HG02759 (cell line): ENCODE measurements around the gene TSC22D2.

Source experiments
- ATAC-seq: cut with Tn5 transposase; IDR thresholded peaks from one replicate; pipeline ENCODE4 v1.9.1; 2021; ENCODE audit warnings: mild to moderate bottlenecking, moderate library complexity; ENCODE audit not compliant: unreplicated experiment

Gene TSC22D2

DNA sequence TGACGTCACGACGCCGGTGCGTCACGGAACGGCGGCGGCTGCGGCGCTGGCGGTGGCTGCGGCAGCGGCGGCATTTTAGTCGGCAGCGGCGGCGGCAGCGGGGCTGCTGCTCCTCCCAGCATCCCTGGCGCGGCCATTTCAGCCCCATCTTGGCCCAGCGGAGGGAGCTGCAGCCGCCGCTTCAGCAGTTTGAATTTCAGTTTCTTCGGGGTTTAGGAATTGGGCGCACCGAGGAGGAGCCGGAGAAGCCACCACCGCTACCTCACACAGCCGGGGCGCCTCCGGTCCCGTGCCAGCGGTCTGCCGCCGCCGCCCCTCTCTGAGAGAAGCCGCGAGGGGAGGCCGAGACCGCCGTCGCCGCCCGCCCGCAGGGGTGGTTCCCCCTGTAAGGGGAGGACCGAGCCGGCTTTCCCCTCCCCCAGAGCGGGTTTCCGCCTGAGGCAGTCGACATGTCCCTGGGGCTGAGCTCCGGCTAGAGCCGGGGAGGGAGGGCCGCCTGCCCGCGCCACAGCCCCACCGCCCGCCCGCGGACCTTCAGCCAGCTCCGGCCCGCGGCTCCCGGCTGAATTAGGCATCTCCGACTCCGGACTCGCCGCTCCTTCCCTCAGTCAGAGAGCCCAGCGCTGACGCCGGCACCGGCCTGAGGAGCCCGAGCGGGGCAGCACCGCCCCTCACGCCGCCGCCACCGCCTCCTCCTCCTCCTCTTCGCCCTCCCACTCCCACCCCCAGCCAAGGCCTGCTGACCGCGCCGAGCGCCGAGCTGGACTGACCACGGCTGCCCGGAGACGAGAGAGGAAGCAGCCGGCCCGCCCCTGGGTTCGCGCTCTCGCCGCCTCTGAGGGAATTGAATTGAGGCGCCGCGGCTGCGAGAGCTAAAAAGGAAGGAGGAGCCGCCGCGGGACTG, at the start of gene TSC22D2:
TSC22D2 (plus strand) TSS at position 78 of the 904 bp plus-strand sequence. CDS start 1,053 bp downstream, outside the sequence.
- peak; percentile 69 for ATAC-seq

DNA sequence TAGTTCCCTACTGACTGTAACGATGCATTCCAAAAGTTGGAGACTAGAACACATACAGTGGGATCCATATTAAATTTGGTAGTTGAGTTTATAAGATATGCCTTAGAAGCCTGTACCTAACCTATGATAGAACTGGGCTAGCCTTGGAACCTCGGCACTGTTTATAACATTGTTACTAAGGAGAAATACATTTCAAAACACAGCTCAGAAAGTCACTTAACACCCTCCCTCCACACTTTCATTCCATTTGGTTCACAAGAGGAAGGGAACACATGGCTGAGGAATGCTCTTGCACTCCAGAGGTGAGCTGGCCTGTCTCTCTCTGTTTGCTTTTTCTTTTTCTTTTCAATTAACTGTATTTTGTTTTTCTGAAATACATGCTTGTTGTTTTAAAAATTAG, 48.7 kb upstream of the TSC22D2 start:
- no peak for ATAC-seq

DNA sequence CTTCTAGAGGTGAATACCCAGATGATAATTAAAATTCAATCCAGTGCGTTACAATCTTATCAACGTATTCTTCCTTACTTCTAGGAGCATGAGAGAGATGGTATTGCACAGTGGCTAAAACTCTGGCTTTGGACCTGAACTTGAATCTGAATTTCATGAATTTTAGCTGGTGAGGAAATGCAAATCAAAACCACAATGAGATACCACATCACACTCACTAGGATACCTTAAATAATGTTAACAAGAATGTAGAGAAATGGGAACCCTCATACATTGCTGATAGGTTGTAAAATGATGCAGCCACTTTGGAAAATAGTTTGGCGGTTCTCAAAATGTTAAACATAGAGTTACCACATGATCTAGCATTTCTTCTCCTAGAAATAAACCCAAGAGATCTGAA, 47.1 kb upstream of the TSC22D2 start:
- no peak for ATAC-seq

DNA sequence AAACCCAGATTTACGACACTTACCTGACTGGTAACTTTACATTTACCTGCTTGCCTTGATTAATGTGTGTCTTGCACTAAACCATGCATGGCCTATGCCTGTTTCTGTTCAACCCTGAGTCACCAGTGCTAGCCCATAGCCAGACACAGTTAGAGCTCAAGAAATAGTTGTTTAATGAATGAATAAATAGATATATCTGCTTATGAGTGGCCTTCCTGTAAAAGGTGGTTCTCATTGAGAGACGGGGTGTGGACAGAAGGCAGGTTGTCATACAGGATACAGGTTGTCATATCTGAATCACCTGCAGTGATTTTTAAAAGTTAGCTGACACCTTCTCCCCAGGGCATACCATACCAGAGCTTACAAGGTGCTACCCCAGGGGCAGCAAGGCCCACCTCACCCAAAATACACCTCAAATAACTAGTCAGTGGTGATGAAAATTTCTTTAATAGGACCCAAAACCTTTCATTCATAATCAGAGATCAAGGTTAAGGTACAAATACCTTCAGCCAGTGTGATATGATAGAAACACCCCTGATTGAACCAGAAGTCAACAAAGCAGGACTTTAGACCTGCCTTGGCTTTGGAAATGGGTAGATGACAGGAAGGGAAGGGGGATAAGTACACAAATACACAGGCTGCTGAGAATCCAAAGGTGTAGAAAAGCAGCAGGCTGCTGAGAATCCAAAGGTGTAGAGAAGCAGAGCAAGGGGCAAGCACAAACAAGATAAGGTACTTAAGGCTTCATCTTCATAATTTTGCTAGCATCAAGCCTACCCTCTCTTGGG, 45.4 kb upstream of the TSC22D2 start:
- no peak for ATAC-seq

DNA sequence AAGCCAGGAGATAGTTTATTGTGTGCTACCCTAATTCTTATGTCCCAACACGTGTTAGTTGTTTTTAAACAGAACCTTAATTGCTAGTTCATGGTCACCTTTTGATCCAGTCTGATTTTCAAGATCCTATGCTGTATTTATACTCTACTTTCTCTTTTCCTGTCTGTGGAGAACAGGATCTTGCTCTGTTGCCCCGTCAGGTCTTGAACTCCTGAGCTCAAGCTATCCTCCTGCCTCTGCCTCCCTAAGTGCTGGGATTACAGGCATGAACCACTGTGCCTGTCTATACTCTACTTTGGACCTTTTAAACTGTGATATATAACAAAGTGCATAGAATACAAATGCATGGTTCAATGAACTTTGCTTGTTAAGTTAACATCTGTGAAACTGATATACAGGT, 44.7 kb upstream of the TSC22D2 start:
- no peak for ATAC-seq

DNA sequence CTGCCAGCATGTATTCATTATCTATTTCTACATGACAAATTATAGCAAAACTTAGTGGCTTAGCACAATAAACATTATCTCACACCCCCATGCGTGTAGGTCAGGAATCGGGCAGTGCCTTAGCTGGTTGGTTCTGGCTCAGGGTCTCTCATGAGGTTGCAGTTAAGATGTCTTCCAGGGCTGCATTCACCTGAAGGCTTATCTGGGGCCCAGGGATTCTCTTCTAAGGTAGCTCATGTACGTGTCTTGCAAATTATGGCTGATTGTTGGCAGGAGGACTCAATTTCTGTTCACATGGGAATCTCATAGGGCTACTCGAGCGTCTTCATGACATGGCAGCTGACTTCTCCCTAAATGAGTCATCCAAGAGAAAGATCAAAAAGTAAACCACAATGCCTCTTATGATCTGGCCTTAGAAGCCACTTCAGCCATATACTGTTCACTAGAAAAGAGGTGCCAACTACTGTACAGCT, 42.9 kb upstream of the TSC22D2 start:
- no peak for ATAC-seq

DNA sequence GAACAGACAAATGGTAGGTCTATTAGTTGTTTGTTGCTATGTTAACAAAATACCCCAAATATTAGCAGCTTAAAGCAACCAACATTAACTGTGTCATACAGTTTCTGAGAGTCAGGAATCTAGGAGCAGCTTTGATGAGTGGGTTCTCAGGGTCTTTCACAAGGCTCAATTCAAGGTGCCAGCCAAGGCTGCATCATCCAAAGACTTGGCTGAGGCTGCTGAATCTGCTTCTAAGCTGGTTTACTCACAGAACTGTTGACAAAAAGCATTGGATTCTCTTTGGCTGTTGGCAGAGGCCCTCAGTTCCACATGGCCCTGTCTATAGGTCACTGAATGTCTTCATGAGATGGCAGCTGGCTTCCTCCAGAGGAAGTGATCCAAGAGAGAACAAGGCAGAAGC, 40.3 kb upstream of the TSC22D2 start:
- ATAC-seq: no peak

DNA sequence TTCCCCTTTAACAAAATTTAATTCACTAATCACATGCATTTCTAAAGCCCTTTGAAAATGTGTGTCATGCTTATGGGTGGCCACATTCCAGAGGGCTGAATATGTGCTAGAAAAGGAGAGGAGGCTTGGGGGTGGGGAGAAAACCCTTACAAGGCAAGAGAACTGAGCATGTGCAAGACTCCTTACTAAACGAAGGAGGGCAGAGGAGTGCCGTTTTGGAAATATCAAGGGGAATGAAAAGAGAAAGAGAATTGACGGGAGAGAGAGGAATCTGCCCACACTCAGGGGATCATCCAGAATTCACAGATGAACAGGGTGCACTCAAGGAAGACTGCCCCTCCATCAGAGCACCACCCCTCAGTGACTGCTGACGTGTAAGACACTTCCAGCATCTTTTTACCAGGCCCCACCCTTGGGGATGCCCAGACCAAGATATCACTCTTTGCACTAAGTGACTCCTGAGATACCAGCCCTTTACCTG, 37.9 kb upstream of the TSC22D2 start:
- no peak for ATAC-seq

DNA sequence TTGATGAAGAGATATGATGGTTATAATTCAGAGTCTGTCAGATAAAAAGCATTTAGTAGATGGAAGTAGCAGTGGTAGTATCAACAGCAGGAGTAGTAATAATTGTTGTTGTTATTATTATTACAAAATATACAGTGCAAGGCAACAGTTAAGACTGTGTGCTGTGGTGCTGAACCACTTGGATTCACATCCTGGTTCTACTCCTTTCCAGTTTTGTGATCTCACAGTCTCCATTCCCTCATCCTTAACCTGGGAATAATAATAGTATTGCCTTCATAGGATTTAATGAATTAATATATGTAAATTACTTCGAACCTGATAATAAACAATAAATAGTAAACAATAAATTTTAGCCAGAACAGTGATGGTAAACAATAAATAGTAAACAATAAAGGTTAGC, 37.1 kb upstream of the TSC22D2 start:
- ATAC-seq: no peak

DNA sequence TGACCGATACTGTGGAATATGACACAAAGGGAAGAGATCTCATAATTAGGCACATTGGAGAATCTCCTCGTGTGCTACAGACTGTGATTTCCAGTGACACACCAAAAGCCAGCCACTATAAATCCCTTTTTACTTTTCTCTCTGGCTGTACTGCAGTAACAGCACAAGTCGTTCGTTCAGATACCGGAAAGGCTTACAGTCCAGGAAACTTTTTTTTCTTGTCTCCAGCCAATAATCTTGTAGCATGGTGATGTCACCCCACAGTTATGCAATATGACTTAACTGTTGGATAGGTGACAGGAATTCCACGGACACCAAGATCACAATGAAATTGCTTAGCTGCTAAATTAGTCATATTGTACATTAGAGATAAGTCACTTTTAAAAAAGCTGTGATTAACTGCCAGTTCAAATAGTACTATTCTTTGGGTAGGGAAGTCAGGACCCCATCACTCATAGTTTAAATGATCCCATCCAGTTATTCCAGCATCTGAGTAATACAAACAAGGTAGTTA, 36.3 kb upstream of the TSC22D2 start:
- ATAC-seq: no peak

DNA sequence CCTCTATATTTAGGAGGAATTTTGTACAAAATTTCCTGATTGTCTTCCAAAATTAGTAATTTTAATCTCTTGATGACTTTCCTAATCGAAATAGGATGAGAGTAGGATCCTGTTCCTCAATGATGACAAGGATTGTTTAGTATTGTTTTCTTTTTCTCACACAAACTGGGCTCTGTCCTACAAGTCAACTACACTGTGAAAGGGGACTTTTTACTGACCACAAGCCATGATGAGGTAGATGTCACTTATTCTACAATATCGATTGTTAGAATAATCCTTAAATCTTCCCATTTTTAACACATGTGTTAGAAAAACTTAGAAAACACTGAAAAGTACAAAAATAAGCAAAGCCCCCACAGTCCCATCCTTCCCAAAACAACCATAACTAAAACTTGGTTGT, 35.8 kb upstream of the TSC22D2 start:
- peak; percentile 49 for ATAC-seq

DNA sequence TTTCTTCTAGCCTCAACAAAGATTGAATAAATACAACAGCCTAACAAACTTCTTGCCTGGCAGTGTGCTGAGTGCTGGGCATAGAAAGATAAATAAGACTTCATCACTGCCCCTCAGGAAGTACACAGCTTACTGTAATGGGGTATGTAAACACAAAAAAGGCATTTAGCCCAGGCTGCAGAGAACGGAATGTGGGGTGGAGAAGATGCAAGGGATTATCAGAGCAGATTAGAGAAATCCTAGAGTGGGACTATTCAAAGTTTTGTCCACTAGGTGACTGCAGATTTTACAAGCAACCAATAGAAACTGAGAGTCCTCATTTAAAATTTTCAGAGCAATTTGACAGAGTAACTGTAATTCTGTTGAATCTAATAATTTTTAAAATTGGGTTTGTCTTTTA, 35.4 kb upstream of the TSC22D2 start:
- peak; percentile 46 for ATAC-seq

DNA sequence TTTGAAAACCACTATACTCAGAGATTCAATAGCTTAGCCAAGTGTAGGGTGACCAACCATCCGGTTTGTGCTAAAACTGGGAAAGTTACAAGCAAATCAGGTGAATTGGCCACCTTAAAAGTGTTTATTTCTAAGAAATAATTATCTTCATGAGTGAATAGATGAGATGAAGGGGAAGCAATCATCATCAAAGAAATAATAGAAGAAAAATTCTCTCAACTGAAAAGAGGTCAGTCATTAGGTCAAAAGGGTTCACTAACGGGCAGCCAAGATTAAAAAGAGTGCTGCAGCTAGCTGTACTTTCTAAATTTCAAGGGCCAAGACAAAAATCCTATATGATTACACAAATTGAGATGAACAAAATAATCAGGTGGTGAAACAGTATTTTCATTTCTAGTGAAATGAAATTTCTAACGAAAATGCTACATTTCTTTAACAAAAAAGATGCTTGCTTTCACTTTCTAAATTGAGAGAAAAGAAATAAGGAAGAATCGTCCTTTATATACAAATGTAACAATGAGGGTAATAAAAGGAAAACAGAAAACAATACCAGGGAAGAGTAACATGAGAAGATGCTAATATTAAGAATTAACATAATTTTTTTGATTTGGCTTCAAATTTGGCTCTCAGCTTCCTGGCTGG, 34.7 kb upstream of the TSC22D2 start:
- no peak for ATAC-seq

DNA sequence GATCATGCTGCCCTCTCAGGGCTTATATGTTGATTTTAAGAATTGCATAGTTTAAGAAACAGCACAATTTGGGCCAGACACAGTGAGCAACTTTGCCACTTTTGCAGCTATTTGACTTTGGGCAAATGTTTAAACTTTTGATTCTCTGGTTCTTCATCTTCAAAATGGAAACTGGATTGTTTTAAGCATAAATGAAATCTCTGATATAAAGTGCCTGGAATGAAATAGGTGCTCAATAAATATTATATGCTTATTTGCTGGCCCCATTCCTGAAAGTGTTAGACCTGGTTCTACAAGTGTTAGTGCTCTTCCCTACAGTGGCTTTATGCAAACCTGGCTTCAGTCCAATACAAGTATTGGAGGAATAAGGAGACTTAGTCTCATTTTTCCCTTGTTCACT, 33.1 kb upstream of the TSC22D2 start:
- no peak for ATAC-seq

DNA sequence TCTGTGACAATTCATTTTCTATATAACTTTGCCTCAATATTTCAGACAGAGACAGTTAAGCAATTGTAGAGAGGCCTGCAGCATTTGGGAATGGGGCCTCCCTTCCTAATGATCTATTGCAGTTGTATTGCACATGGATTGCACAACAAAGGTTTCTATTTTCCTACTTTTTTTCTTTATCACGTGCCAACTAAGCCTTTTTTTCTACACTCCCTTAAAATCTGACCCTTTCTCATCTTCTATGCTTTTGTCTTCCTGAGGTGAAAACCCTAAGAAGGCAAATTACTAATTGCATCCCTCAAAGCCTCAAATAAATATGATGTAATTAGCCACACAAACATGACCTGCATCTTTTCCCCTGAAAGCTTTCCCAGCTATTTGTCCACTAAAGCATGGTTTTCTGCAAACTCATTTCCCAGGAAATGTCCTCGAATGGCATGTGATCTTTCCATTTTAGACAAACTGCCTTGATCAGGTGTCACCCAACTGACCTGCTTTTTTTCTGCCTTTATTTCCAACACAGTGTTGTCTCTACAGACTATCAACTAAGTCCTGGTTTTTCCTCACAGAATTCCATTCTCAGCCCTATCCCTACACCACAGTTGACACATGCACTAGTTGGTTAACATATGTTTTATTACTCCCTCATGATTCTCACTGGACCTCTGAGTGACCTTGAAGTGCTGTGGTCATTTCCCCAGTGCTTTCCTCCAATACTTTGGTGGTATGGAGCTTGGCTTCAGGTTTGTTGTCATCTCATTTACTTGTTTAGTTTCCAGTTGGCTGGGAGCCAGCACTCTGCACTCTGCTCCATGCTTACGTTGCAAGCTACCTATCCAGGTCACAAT, 31.9 kb upstream of the TSC22D2 start:
- ATAC-seq: no peak

DNA sequence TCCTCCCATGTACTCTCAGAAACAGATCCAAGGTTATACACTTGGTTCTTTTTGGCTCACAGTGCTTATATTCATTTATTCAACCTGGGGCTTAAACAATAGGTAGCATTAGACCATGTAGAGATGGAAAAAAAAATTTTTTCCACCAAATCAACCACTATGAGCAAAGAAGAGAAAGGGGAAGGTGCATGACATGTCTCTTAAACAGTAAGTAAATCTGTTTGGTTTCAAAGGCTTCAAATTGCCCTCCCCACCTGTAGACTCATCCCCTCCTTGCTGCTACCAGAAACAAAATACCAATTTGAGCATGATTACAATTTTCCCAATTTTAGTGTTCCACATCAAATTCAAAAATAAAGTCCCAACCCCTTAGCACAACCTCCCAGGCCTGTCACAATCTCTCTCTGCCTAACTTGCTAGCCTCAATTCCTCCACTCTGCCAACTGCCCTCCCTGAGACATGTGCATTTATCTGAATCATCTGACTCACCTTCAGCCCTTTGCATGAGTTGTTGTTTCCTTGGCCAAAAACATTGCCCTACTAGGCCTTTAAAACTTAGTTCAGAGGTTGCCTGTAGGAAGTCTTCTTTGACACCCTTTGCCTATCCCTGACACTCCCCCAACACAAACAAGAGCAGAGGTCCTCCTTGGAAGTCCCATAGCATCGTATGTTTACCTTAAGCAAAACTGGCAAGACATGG, 30.3 kb upstream of the TSC22D2 start:
- ATAC-seq: no peak

DNA sequence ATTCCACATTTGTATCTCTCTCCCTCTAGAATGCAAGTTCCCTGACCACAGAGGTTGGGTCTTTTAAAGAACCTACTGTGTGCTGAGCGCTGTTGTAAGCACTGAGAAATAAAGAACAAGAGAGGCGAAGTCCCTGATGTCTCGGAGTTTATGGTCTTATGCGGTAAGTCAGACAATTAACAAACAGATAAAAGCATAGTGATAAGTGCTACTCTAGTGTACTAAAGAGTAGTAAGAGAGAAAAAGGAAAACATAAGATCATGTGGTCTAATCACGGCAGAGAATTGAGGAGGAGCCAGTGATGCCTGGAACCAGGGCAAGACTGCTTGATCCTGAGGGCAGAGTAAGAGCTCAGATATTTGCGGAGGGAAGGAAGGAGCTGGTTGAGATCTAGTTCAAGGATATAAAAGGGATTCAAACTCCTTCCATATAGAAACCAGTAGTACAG, 29.8 kb upstream of the TSC22D2 start:
- no peak for ATAC-seq

DNA sequence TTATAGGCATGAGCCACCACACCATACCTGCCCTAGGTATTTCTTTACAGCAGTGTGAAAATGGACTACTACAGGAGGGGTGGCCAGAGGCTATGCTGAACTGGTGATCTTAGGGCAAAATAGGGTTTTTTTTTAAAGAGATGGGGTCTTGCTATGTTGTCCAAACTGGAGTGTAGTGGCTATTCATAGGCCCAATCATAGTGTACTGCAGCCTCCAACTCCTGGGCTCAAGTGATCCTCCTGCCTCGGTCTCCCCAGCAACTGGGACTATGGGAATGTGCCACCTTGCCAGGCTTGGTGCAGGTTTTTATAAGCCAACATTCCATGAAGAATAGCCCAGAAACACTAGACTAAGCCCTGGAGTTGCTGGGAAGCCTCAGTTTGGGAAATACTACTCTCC, 28.6 kb upstream of the TSC22D2 start:
- no peak for ATAC-seq
